HG03342 (cell line): ENCODE measurements around the gene CCT8L2.
"Not testable (repeated sequence)": the region's sequence is repeated elsewhere in the genome, so short reads cannot be mapped to it uniquely, and the experiment has no call there.

ENCODE experiments used
- ATAC-seq: cut with Tn5 transposase; IDR thresholded peaks from one replicate; pipeline ENCODE4 v1.9.1; 2021; ENCODE audit warnings: mild to moderate bottlenecking, moderate library complexity; ENCODE audit not compliant: unreplicated experiment

CCT8L2 gene

DNA sequence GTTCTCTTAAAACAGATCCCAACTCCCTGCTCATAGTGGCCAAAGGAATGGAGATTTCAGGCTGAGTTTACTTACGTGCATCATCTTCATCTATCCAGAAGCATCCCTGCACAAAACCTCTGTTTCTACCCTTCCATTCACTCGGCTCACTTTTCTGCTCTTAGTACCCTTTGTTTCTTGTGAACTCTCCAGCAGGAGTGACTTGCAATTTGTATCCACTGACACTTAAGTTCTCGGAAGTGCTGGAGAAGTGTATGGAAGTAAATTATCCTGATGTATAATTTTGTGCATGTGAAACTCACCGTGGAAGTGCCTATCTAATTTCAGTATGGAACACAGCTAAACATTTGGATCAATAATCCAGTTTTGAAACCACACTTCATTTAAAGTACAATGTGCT is 7.0 kb upstream of the CCT8L2 start:
- not testable (repeated sequence) for ATAC-seq

DNA sequence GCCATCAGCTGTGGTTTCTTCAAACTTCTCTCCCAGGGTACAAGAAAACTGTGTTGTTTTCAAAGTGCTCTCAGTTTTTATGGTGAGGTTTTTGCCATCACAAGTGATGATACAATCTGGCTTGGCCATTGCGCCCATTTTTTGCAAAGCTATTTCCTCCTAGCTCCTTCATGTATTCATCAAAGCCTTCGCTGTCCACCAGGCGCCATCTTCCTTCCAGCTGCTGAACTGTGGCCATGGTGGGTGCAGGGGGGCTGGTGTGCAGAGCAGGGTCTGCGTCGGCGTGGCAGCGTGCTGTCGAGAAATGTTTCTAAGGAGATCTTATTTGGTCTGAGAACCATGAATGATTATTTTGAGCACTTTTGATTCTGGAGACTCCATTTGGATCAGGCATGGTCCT is 2.6 kb upstream of the CCT8L2 start:
- ATAC-seq: not testable (repeated sequence)

DNA sequence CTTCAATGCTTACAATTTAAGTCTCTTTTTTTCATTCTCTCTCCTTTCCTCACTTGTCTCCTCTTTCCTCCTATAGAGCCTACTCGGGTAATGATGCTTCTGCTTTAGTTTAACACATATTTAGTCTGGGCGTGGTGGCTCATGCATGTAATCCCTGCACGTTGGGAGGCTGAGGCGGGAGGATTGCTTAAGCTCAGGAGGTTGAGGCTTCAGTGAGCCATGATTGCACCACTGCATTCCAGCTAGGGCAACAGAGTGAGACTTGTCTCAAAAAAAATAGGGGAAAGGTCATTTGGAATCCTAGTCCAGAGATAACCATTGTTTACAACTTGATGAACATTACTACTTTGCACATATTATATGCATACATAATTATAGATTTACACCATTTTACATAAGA is 1.4 kb upstream of the CCT8L2 start:
- ATAC-seq: no peak

DNA sequence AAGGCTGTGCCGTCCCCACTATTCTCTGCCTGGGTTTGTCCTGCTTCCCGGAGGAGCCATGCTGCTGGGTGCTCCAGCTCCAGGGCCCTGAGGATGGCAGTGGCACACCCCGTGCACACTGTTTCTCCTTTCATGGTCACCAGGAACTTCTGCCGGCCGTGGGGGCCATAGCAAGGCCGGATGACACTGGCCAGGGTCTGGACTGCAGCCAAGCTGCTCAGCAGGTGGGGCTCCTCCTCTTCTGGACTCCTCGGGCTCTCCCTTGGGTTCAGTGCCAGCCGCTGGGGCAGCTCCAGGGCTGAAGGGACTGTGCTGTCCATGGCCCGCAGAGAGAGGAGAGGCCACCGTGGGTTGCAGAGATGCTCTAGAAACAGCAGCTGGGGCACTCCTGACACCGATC is 379 bp downstream of the CCT8L2 start:
- ATAC-seq: not testable (repeated sequence)

DNA sequence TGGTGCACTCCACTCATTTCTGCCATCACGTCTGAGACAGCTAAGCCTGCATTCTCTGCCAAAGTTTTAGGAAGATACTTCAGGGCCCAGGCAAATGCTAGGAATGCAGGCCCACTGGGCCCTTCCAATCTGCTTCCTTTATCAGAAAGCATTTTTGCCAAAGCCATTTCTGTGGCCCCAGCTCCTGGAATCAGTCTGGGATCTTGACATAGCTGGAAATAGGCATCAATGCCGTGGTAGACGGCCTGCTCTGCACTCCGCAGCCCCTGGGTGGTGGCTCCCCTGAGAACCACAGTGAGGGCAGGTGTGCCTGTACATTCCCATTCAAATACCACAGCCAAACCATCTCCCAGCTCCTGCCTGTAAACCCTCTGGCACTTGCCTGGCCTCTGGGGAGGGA is 1.5 kb downstream of the CCT8L2 start:
- ATAC-seq: not testable (repeated sequence)

DNA sequence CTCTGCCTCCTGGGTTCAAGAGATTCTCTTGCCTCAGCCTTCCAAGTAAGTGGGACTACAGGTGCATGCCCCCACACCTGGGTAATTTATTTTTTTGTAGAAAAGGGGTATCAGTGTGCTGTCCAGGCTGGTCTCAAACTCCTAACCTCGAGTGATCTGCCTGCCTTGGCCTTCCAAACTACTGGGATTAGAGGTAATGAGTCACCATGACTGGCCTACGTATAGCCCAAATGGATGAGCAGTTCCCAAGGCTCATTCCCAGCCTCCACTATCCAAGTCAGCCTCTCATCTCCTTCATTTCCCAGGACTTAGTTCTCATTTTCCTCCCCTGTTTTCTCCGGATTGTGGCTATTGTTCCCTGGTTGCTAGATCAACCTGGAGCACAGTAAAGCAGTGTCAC is 5.6 kb downstream of the CCT8L2 start:
- no peak for ATAC-seq

DNA sequence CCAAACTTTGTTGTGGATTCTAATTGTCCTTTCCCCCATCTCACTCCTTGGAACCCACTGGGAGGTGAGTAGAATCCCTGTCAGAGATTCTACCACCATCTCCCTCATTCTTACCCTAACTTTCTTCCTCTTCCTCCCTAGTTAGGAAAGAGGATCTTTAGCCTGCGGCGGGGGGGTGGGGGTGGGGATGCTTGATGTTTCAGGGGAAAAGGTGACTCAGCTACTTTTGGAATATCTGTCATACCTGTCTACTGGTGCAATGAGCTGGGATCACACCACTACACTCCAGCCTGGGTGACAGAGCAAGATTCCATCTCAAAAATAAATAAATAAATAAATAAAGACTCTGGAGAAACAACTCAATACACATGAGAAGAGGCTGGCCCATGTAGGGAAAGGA is 6.4 kb downstream of the CCT8L2 start:
- no peak for ATAC-seq

DNA sequence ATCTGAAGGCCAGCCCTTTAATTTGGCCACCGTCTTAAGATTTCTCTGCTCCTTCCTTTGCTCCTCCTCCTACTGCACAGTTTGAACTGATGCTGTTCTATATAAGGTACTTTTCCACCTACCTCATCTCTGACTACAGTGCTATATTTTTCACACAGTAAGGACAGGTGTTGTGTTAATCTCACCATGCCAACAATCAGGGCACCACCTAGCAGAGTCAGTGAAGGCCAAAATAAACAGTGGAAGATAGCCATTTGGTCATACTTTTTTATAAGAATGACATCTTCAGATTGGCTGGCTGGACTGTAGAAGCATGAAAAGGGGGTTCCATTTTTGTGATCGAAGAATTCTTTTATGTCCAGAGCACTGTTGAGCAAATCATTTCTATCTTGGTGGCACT is 11.7 kb downstream of the CCT8L2 start:
- not testable (repeated sequence) for ATAC-seq

DNA sequence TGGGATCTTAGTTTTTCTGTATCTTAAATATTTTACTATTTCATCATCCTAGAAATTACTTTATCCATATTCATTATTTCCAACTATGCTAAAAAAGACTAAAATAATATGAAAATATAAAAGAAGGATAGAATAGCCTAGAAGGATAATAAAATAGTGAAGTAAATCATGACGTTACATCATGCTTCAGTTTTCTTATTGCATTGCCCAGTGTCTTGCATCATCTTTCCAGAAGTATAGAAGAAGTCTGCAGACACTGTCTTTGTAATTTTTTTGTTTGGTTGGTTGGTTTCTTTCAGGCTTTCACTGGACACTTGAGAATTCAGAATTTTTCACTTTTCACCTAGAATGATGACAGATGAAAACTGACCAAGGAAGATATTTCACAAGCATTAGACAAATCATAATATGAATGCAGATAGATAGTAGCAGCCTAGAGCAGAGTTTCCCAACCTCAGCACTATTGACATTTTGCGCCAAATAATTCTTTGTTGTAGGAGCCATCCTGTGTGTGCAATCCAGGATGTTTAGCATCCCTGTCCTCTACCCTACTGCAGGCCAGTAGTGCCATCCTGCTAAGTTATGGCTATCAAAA is 23.3 kb downstream of the CCT8L2 start:
- ATAC-seq: not testable (repeated sequence)

DNA sequence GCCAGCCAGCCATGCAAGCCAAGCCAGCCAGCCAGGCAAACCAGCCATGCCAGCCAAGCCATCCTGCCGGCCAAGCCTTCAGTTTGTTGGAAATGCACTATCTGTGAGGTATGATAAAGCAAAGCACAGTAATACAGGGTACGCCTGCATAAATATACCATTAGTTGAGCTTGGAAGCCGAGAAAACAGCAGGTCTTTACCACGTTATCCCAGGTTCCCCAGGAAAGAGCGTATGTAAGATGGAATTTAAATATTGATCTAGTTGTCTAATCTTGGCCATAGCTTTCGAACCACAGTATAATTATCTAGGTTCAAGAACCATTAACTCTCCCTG is 24.2 kb downstream of the CCT8L2 start:
- ATAC-seq: no peak

DNA sequence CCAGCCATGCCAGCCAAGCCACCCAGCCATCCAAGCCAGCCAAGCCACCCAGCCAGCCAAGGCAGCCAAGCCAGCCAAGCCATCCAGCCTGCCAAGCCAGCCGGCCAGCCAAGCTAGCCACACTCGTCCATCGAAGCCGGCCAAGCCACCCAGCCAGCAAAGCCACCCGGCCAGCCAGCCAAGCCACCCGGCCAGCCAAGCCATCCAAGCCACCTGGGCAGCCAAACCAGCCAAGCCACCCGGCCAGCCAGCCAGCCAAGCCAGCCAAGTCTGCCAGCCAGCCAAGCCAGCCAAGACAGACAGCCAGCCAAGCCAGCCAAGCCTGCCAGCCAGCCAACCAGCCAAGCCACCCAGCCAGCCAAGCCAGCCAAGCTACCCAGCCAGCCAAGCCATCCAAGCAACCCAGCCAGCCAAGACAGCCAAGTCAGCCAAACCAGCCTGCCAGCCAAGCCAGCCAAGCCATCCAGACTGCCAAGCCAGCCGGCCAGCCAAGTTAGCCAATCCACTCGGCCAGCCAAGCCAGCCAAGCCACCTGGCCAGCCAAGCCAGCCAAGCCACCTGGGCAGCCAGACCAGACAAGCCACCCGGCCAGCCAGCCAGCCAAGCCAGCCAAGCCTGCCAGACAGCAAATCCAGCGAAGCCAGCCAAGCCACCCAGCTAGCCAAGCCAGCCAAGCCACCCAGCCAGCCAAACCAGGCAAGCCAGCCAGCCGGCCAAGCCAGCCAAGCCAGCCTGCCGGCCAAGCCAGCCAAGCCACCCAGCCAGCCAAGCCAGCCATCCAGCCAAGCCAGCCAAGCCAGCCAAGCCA is 24.8 kb downstream of the CCT8L2 start:
- not testable (repeated sequence) for ATAC-seq

DNA sequence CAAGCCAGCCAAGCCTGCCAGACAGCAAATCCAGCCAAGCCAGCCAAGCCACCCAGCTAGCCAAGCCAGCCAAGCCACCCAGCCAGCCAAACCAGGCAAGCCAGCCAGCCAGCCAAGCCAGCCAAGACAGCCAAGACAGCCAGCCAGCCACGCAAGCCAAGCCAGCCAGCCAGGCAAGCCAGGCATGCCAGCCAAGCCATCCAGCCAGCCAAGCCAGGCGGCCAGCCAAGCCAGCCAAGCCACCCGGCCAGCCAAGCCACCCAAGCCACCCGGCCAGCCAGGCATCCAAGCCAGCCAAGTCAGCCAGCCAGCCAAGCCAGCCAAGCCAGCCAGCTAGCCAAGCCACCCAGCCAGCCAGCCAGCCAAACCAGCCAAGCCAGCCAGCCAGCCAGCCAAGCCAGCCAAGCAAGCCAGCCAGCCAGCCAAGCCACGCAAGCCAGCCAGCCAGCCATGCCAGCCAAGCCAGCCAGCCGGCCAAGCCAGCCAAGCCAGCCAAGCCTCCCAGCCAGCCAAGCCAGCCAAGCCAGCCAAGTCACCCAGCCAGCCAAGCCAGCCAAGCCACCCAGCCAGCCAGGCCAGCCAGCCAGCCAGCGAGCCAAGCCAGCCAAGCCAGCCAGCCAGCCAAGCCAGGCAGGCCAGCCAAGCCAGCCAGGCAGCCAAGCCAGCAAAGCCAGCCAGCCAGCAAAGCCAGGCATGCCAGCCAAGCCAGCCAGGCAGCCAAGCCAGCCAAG is 26.0 kb downstream of the CCT8L2 start:
- ATAC-seq: not testable (repeated sequence)

DNA sequence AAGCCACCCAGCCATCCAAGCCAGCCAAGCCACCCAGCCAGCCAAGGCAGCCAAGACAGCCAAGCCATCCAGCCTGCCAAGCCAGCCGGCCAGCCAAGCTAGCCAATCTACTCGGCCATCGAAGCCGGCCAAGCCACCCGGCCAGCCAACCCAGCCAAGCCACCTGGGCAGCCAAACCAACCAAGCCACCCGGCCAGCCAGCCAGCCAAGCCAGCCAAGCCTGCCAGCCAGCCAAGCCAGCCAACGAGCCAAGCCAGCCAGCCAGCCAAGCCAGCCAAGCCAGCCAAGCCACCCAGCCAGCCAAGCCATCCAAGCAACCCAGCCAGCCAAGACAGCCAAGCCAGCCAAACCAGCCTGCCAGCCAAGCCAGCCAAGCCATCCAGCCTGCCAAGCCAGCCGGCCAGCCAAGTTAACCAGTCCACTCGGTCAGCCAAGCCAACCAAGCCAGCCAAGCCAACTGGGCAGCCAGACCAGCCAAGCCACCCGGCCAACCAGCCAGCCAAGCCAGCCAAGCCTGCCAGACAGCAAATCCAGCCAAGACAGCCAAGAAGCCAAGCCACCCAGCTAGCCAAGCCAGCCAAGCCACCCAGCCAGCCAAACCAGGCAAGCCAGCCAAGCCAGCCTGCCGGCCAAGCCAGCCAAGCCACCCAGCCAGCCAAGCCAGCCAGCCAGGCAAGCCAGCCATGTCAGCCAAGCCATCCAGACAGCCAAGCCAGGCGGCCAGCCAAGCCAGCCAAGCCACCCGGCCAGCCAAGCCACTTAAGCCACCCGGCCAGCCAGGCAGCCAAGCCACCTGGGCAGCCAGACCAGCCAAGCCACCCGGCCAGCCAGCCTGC is 26.8 kb downstream of the CCT8L2 start:
- ATAC-seq: not testable (repeated sequence)

DNA sequence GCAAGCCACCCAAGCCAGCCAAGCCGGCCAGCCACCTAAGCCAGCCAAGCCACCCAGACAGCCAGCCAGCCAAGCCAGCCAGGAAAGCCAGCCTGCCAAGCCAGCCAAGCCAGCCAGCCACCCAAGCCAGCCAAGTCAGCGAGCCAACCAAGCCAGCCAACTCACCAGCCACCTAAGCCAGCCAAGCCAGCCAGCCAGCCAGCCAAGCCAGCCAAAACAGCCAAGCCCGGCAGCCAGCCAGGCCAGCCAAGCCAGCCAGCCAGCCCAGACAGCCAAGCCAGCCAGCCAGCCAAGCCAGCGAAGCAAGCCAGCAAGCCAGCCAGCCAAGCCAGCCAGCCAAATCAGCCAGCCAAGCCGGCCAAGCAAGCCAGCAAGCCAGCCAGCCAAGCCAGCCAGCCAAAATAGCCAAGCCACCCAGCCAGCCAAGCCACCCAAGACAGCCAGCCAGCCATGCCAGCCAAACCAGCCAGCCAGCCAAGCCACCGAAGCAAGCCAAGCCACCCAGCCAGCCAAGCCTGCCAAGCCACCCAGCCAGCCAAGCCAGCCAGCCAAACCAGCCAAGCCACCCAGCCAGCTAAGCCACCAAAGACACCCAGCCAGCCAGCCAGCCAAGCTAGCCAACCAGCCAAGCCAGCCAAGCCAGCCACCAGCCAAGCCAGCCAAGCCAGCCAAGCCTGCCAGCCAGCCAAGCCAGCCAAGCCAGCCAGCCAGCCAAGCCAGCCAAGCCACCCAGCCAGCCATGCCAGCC is 27.6 kb downstream of the CCT8L2 start:
- not testable (repeated sequence) for ATAC-seq

DNA sequence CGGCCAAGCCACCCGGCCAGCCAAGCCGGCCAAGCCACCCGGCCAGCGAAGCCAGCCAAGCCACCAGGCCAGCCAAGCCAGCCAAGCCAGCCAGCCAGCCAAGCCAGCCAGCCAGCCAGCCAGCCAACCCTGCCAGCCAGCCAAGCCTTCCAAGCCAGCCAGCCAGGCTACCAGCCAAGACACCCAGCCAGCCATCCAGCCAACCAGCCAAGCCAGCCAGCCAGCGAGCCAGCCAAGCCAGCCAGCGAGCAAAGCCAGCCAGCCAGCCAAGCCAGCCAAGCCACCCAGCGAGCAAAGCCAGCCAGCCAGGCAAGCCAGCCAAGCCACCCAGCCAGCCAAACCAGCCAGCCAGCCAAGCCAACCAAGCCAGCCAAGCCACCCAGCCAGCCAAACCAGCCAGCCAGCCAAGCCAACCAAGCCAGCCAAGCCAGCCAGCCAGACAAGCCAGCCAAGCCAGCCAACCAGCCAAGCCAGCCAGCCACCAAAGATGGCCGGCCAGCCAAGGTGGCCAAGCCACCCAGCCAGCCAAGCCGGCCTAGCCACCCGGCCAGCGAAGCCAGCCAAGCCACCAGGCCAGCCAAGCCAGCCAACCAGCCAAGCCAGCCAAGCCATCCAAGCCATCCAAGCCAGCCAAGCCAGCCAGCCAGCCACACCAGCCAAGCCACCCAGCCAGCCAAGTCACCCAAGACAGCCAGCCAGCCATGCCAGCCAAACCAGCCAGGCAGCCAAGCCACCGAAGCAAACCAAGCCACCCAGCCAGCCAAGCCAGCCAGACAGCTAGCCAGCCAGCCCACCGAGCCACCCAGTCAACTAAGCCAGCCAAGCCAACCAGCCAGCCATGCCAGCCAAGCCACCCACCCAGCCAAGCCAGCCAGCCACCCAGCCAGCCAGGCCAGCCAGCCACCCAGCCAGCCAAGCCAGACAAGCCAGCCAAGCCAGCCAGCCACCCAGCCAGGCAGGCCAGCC is 28.8 kb downstream of the CCT8L2 start:
- ATAC-seq: no peak

DNA sequence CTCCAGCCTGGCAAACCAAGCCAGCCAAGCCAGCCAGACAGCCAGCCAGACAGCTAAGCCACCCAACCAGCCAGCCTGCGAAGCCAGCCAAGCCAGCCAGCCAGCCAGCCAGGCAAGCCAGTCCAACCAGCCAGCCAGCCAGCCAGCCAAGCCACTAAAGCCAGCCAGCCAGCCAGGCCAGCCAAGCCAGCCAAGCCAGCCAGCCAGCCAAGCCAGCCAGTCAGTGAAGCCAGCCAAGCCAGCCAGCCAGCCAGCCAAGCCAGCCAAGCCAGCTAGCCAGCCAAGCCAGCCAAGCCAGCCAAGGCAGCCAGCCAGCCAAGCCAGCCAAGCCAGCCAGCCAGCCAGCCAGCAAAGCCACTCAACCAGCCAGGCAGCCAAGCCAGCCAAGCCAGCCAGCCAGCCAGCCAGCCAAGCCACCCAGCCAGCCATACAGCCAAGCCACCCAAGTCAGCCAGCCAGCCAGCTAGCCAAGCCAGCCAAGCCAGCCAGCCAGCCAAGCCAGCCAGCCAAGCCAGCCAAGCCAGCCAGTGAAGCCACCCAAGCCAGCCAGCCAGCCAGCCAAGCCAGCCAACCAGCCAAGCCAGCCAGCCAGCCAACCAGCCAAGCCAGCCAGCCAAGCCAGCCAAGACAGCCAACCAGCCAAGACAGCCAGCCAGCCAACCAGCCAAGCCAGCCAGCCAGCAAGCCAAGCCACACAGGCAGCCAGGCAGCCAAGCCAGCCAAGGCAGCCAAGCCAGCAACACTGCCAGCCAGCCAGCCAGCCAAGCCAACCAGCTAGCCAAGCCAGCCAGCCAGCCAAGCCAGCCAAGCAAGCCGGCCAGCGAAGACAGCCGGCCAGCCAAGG is 29.7 kb downstream of the CCT8L2 start:
- ATAC-seq: no peak

DNA sequence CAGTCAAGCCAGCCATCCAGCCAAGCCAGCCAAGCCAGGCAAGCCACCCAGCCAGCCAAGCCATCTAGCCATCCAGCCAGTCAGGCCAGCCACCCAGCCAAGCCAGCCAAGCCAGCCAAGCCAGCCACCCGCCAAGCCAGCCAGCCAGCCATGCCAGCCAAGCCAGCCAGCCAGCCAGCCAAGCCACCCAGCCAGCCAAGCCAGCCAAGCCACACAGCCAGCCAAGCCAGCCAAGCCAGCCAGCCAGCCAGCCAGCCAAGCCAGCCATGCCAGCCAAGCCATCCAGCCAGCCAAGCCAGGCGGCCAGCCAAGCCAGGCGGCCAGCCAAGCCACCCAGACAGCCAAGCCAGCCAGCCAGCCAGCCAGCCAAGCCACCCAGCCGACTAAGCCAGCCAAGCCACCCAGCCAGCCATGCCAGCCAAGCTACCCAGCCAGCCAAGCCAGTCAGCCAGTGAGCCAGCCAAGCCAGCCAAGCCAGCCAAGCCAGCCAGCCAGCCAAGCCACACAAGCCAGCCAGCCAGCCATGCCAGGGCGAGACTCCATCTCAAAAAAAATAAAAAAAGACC is 31.4 kb downstream of the CCT8L2 start:
- not testable (repeated sequence) for ATAC-seq

DNA sequence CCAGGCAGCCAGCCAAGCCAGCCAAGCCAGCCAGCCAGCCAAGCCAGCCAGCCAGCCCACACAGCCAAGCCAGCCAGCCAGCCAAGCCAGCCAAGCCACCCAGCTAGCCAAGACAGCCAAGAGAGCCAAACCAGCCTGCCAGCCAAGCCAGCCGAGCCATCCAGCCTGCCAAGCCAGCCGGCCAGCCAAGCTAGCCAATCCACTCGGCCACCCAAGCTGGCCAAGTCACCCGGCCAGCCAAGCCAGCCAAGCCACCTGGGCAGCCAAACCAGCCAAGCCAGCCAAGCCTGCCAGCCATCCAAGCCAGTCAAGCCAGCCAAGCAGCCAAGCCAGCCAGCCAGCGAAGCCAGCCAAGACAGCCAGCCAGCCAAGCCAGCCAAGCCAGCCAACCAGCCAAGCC is 32.0 kb downstream of the CCT8L2 start:
- not testable (repeated sequence) for ATAC-seq
